Uterus (tissue), 4 donors: Measurements from ENCODE around the gene C1S. TPM values are rescaled to one million over a fixed set of nuclear protein-coding genes. Genes with fewer than 3 reads are reported as not detected.

Experiments used
- DNase-seq, 2 donors: peaks; one replicate each; pipeline ENCODE4 v3.0.0-alpha.2; 2019 to 2020
- H3K27ac ChIP-seq, 2 donors: fragments of 200-600 bp; sonication (generic); 1 replicate in 1 of 2; 2 replicates in 1 of 2; pipeline ENCODE4 v1.5.1; 2016 to 2018
- H3K27me3 ChIP-seq, 2 donors: fragments of 200-600 bp; sonication (generic); one replicate each; pipeline ENCODE4 v1.5.1; 2018 to 2019; ENCODE audit warnings: control low read depth in 1 of 2
- H3K36me3 ChIP-seq, 2 donors: fragments of 200-600 bp; sonication (generic); one replicate each; pipeline ENCODE4 v1.5.1; 2019; ENCODE audit warnings: control low read depth in 1 of 2
- H3K4me1 ChIP-seq, 2 donors: fragments of 200-600 bp; sonication (generic); one replicate each; pipeline ENCODE4 v1.5.1; 2018 to 2019; ENCODE audit warnings: control low read depth in 1 of 2
- H3K4me3 ChIP-seq, 2 donors: fragments of 200-600 bp; sonication (generic); 1 replicate in 1 of 2; 2 replicates in 1 of 2; pipeline ENCODE4 v1.5.1; 2018 to 2019; ENCODE audit warnings: mild to moderate bottlenecking in 1 of 2
- H3K9me3 ChIP-seq, 2 donors: fragments of 200-600 bp; sonication (generic); one replicate each; pipeline ENCODE4 v1.5.1; 2019; ENCODE audit warnings: control low read depth in 1 of 2
- POLR2A ChIP-seq, 2 donors: fragments of 450-650 bp; IDR thresholded peaks; one replicate each; pipeline ENCODE4 v1.6.1; 2016; ENCODE audit warnings: antibody characterized with exemption in 2 of 2, mild to moderate bottlenecking in 1 of 2, moderate library complexity in 1 of 2
- intact Hi-C: fragments of 100-400 bp; cut with DNase I; formaldehyde crosslinking; loops from one replicate; pipeline ENCODE4 v1.15.1; 2023; ENCODE audit warnings: low total_unique reads
- total RNA-seq, 4 donors: library from RNA; depleted of rRNA in 3 of 4; stranded (reverse); fragments of >200 nt in 3 of 4; gene quantifications; one replicate each; pipeline versions ENCODE4 v1.1.0 to v1.2.4, GENCODE V29; 2014 to 2023
- TF ChIP-seq, protein P1 (sequence below), 4 experiments: fragments of 200-600 bp in 2 of 4; fragments of 450-650 bp in 2 of 4; sonication (generic) in 2 of 4; IDR thresholded peaks; one replicate each; pipeline ENCODE4 v1.5.1; 2016 to 2019; ENCODE audit warnings: antibody characterized with exemption in 4 of 4, mild to moderate bottlenecking in 2 of 4, moderate library complexity in 1 of 4
- donor health status: DM: yes; HTN: yes; CAD: no.

The C1S gene
- total RNA-seq, 4 donors from 2014 or later: 172 to 554 (median 468) TPM

DNA sequence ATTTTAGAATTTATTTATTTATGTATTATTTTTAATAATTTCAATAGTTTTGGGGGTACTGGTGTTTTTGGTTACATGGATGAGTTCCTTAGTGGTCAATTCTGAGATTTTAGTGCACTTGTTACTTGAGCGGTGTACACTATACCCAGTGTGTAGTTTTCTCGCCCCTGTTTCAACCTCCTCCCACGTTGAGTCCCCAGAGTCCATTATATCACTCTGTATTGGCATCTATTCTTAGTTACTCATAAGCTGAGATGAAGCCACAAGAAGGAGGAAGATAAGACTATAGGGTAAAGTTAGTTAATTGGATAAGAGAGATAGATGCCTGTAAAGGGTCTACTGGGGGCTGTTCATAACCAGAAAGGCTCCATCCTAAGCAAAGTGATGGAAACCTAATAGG lies 4.0 kb downstream of the C1S start:
- H3K27me3 ChIP-seq: no peaks in the 10 kb centered on the region
- DNase-seq: no peak
- H3K36me3 ChIP-seq: no peaks in the 10 kb centered on the region
- intact Hi-C loops: loop anchor here (5.0 kb wide), 1 partner anchor 43 kb away; the partner anchor contains the start of gene C1RL
- peaks cover 0 to 5% of the 10 kb centered on the region in 2 donors for H3K4me1 ChIP-seq
- no peak overlapping the region for H3K4me3 ChIP-seq
- TF ChIP-seq POLR2A (IDR thresholded peaks at IDR 0.05): no peak
- TF ChIP-seq, protein P1, sequence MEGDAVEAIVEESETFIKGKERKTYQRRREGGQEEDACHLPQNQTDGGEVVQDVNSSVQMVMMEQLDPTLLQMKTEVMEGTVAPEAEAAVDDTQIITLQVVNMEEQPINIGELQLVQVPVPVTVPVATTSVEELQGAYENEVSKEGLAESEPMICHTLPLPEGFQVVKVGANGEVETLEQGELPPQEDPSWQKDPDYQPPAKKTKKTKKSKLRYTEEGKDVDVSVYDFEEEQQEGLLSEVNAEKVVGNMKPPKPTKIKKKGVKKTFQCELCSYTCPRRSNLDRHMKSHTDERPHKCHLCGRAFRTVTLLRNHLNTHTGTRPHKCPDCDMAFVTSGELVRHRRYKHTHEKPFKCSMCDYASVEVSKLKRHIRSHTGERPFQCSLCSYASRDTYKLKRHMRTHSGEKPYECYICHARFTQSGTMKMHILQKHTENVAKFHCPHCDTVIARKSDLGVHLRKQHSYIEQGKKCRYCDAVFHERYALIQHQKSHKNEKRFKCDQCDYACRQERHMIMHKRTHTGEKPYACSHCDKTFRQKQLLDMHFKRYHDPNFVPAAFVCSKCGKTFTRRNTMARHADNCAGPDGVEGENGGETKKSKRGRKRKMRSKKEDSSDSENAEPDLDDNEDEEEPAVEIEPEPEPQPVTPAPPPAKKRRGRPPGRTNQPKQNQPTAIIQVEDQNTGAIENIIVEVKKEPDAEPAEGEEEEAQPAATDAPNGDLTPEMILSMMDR (IDR thresholded peaks at IDR 0.05): no peak
- no peaks in the 10 kb centered on the region for H3K9me3 ChIP-seq
- no peak overlapping the region for H3K27ac ChIP-seq

DNA sequence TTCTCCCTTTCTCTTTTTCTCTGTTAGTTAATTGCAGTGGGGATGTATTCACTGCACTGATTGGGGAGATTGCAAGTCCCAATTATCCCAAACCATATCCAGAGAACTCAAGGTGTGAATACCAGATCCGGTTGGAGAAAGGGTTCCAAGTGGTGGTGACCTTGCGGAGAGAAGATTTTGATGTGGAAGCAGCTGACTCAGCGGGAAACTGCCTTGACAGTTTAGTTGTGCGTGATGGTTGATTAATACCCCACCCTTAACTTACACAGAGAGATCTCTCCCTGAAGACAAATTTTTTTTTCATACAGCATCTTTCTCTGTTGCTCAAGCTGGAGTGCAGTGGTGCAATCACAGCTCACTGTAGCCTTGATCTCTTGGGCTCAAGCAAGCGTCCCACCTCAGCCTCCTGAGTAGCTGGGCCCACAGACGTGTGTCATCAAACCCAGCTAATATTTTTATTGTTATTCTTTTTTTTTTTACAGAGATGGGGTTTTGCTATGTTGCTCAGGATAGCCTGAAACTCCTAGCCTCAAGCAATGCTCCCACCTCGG lies 4.6 kb downstream of the C1S start:
- H3K4me1 ChIP-seq: no peaks in the 10 kb centered on the region
- H3K9me3 ChIP-seq: no peaks in the 10 kb centered on the region
- DNase-seq: no peak
- H3K36me3 ChIP-seq: no peaks in the 10 kb centered on the region
- no peak for TF ChIP-seq POLR2A (IDR thresholded peaks at IDR 0.05)
- TF ChIP-seq, protein P1 (IDR thresholded peaks at IDR 0.05): no peak
- no peak overlapping the region for H3K27ac ChIP-seq
- H3K4me3 ChIP-seq: no peak overlapping the region
- intact Hi-C loops: no loop called here
- H3K27me3 ChIP-seq: no peaks in the 10 kb centered on the region

DNA sequence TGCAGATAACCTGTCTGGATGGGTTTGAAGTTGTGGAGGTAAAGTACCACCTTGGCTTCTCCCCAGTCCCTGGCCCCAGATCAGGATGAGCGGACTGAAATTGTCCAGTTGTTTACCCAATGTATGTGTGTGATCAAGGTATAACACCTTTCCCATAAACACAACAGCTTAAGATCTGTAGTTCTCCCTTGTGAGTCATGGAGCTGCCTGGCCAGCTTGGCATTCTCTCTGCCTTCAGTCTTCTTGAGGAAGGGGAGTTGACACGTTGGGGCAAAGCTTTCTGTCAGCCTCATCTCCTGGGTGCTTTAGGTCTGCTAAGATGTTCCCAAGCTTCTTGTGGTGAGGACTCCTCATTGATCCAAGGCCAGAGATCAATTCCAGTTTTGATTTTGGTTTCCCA lies 6.1 kb downstream of the C1S start:
- Histone ChIP-seq H3K27me3 (no peaks in the 10 kb centered on the region), H3K27ac (no peak overlapping the region), H3K4me3 (no peak overlapping the region), H3K9me3 (no peaks in the 10 kb centered on the region), H3K36me3 (no peaks in the 10 kb centered on the region), H3K4me1 (no peaks in the 10 kb centered on the region)
- no peak for DNase-seq
- TF ChIP-seq, protein P1 (IDR thresholded peaks at IDR 0.05): no peak
- no peak for TF ChIP-seq POLR2A (IDR thresholded peaks at IDR 0.05)
- intact Hi-C loops: no loop called here

DNA sequence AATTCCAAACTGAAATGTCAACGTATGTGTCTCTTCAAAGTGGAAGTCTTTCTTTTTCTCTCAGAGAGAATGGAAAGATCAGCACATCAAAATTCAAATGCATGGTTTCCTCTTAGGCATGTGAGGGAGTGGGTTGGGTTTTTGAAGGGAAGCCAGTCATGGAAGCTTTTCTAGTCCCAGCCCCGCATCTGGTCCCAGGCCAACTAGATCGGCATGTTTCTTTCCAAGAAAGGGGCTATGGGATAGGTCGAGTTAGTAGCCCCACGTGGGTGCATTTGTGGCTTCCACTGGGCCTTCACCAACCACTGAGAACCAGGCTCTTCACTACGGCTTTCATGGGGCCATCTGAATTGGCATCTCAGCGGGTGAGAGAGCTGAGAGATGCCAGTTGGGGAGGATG lies 6.6 kb downstream of the C1S start:
- Histone ChIP-seq H3K27ac (no peak overlapping the region), H3K36me3 (no peaks in the 10 kb centered on the region), H3K4me3 (no peak overlapping the region), H3K27me3 (no peaks in the 10 kb centered on the region), H3K9me3 (no peaks in the 10 kb centered on the region), H3K4me1 (no peaks in the 10 kb centered on the region)
- TF ChIP-seq, protein P1 (IDR thresholded peaks at IDR 0.05): no peak
- TF ChIP-seq POLR2A (IDR thresholded peaks at IDR 0.05): no peak
- no peak for DNase-seq
- intact Hi-C loops: no loop called here

DNA sequence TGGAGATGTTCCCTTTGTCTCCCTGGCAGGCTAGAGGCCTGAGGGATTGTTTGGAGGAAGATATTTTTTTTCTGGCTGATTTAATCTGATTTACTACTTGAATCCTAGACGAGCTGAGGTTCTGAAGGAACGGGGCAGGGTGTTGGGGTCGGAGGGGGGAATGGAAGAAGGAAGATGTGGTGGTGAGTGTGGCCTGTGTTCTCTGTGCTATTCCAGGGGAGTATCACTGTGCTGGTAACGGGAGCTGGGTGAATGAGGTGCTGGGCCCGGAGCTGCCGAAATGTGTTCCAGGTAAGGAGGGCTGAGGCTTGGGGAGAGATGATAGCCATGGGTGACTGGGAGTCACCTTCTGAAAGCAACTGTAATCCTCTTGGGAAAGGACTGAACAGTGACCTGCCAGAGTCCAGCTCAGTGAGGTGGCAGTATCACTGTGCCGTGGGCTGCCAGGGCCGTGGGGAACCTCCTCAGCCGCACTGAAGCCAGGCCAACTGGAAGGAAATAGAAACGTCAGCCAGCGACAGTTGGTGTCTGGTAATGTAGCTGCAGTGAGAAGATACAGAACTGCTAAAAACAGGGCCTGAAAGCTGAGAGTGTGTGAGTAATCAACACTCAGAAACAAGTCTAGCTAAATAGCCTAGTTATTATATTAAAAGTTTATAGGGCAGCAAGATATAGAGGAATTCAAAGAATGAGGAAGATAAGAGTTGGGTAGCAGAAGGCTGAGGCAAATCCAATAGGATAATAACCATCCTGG lies 7.9 kb downstream of the C1S start:
- Histone ChIP-seq H3K4me3 (no peak overlapping the region), H3K9me3 (no peaks in the 10 kb centered on the region), H3K36me3 (no peaks in the 10 kb centered on the region), H3K27ac (peak overlapping the region; percentile 19 to 34), H3K27me3 (no peaks in the 10 kb centered on the region), H3K4me1 (no peaks in the 10 kb centered on the region)
- no peak for DNase-seq
- TF ChIP-seq, protein P1 (IDR thresholded peaks at IDR 0.05): no peak
- no peak for TF ChIP-seq POLR2A (IDR thresholded peaks at IDR 0.05)
- intact Hi-C loops: no loop called here
